GM23338 (cell line): Measurements from ENCODE around the gene RAD23B.

ENCODE experiments used
- CREB1 ChIP-seq: fragments of 250-450 bp; sonication (Bioruptor Pico); IDR thresholded peaks from 2 replicates; pipeline ENCODE4 v1.5.0; 2020; ENCODE audit warnings: low read depth, mild to moderate bottlenecking, moderate library complexity
- CTCF ChIP-seq, 2 experiments: fragments of 200-600 bp in 1 of 2; sonication (generic) in 1 of 2; conservative IDR thresholded peaks; 2 replicates each; pipeline versions ENCODE4 v1.5.1 to v1.6.1; 2016 to 2017; ENCODE audit warnings: antibody characterized with exemption in 2 of 2, low read depth in 2 of 2, mild to moderate bottlenecking in 2 of 2, moderate library complexity in 1 of 2
- ETS1 ChIP-seq: IDR thresholded peaks from 2 replicates; pipeline ENCODE4 v1.6.1; 2016; ENCODE audit warnings: antibody characterized with exemption
- EZH2 ChIP-seq: fragments of 200-600 bp; sonication (generic); IDR thresholded peaks from one replicate; pipeline ENCODE4 v1.8.0; 2017; ENCODE audit warnings: antibody characterized with exemption, mild to moderate bottlenecking, low read depth; ENCODE audit not compliant: unreplicated experiment
- EZH2phosphoT487 ChIP-seq: fragments of 200-600 bp; sonication (generic); IDR thresholded peaks from one replicate; pipeline ENCODE4 v1.8.1; 2018; ENCODE audit warnings: antibody characterized with exemption; ENCODE audit not compliant: unreplicated experiment
- JUNB ChIP-seq: IDR thresholded peaks from one replicate; pipeline ENCODE4 v1.6.1; 2016; ENCODE audit warnings: antibody characterized with exemption; ENCODE audit not compliant: unreplicated experiment
- NANOG ChIP-seq: IDR thresholded peaks from 2 replicates; pipeline ENCODE4 v1.6.1; 2016; ENCODE audit warnings: antibody characterized with exemption, borderline replicate concordance
- POLR2AphosphoS5 ChIP-seq: IDR thresholded peaks from 2 replicates; pipeline ENCODE4 v1.6.1; 2016; ENCODE audit warnings: antibody characterized with exemption, low read depth
- REST ChIP-seq: IDR thresholded peaks from one replicate; pipeline ENCODE4 v1.6.1; 2018; ENCODE audit warnings: antibody characterized with exemption; ENCODE audit not compliant: unreplicated experiment
- ZNF114 ChIP-seq: fragments of 250-450 bp; sonication (Bioruptor Pico); IDR thresholded peaks from 2 replicates; pipeline ENCODE4 v1.5.0; 2020; ENCODE audit warnings: mild to moderate bottlenecking, moderate library complexity
- ZNF331 ChIP-seq: fragments of 250-450 bp; sonication (Bioruptor Pico); IDR thresholded peaks from 2 replicates; pipeline ENCODE4 v1.5.0; 2020; ENCODE audit warnings: low read depth, mild to moderate bottlenecking, moderate library complexity
- ZNF462 ChIP-seq: fragments of 250-450 bp; sonication (Bioruptor Pico); IDR thresholded peaks from 2 replicates; pipeline ENCODE4 v1.5.0; 2020; ENCODE audit warnings: mild to moderate bottlenecking, moderate library complexity

- TF ChIP-seq CTCF (conservative IDR thresholded peaks at IDR 0.05; ENCODE audit: low read depth in 2 of 2) (no peak), CREB1 (CRISPR knock-in tag) (no peak), POLR2AphosphoS5 (no peak), EZH2phosphoT487 (no peak), ZNF462 (no peak), REST (no peak), ZNF114 (CRISPR knock-in tag) (no peak), EZH2 (no peak), JUNB (no peak), ETS1 (no peak), NANOG (no peak), ZNF331 (no peak)
Measured at GRCh38 chr9:107235765-107236442, 47.2 kb upstream of the RAD23B start.
